Measurements from ENCODE around the gene SLC35D3.

The SLC35D3 gene

GRCh38 chr6:136960781-136961180 is 38.7 kb downstream of the SLC35D3 start:
- POLR2A ChIA-PET: no interaction called here
- CTCF ChIA-PET: interaction anchor here (1.9 kb wide), 1 partner anchor 9 kb away, joined by 11 read pairs; no protein-coding TSS in a partner anchor
- TF ChIP-seq CTCF (IDR thresholded peaks at IDR 0.05; ENCODE audit: insufficient read depth, low read length, missing control alignments): no peak
- no peak overlapping the region for H3K4me3 ChIP-seq (ENCODE audit: low read depth, low read length)
- DNase-seq (ENCODE audit: low read depth, low spot score): no peak

- POLR2A ChIA-PET: no interaction called here
- CTCF ChIA-PET: no interaction called here
- no peak for DNase-seq (ENCODE audit: low read depth, low spot score)
- no peak for TF ChIP-seq CTCF (IDR thresholded peaks at IDR 0.05; ENCODE audit: insufficient read depth, low read length, missing control alignments)
- no peak overlapping the region for H3K4me3 ChIP-seq (ENCODE audit: low read depth, low read length)
Observed at GRCh38 chr6:136961848-136962247, 39.7 kb downstream of the SLC35D3 start.

- DNase-seq (ENCODE audit: low read depth, low spot score): no peak
- no peak for TF ChIP-seq CTCF (IDR thresholded peaks at IDR 0.05; ENCODE audit: insufficient read depth, low read length, missing control alignments)
- POLR2A ChIA-PET: no interaction called here
Observed at GRCh38 chr6:136962661-136963060, 40.6 kb downstream of the SLC35D3 start.

GRCh38 chr6:136963259-136963658 is 41.2 kb downstream of the SLC35D3 start:
- no peak for TF ChIP-seq CTCF (IDR thresholded peaks at IDR 0.05; ENCODE audit: insufficient read depth, low read length, missing control alignments)
- POLR2A ChIA-PET: no interaction called here
- H3K4me3 ChIP-seq (ENCODE audit: low read depth, low read length): no peak overlapping the region
- DNase-seq (ENCODE audit: low read depth, low spot score): no peak
- CTCF ChIA-PET: no interaction called here

More at GRCh38 chr6:136962661-136963060, 40.6 kb downstream of the SLC35D3 start:
- H3K4me3 ChIP-seq (ENCODE audit: low read depth, low read length): no peak overlapping the region
- CTCF ChIA-PET: no interaction called here

GRCh38 chr6:136964398-136964797 is 42.3 kb downstream of the SLC35D3 start:
- no peak for TF ChIP-seq CTCF (IDR thresholded peaks at IDR 0.05; ENCODE audit: insufficient read depth, low read length, missing control alignments)
- DNase-seq (ENCODE audit: low read depth, low spot score): no peak
- CTCF ChIA-PET: no interaction called here
- POLR2A ChIA-PET: interaction anchor here (0.5 kb wide), 1 partner anchor 1816 kb away, joined by 4 read pairs; no protein-coding TSS in a partner anchor
- H3K4me3 ChIP-seq (ENCODE audit: low read depth, low read length): no peak overlapping the region

- ChIA-PET POLR2A (no interaction called here), CTCF (interaction anchor here (0.6 to 7.2 kb wide), 13 partner anchors 9 to 324 kb away, joined by 3 to 68 read pairs (median 4); no protein-coding TSS in a partner anchor)
- peak; percentile 10 for DNase-seq (ENCODE audit: low read depth, low spot score)
- peak; percentile 65 for TF ChIP-seq CTCF (IDR thresholded peaks at IDR 0.05; ENCODE audit: insufficient read depth, low read length, missing control alignments)
- H3K4me3 ChIP-seq (ENCODE audit: low read depth, low read length): no peak overlapping the region
Observed at GRCh38 chr6:136967876-136968752, 46.0 kb downstream of the SLC35D3 start.
